ENCODE measurements around the gene VSTM2A. TPM values are rescaled to one million over a fixed set of nuclear protein-coding genes. Genes with fewer than 3 reads are reported as not detected.
"Not testable (repeated sequence)": the region's sequence is repeated elsewhere in the genome, so short reads cannot be mapped to it uniquely, and the experiment has no call there.

Gene VSTM2A, protein sequence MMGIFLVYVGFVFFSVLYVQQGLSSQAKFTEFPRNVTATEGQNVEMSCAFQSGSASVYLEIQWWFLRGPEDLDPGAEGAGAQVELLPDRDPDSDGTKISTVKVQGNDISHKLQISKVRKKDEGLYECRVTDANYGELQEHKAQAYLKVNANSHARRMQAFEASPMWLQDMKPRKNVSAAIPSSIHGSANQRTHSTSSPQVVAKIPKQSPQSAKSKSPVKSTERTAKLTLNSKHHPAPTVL
- total RNA-seq: 0.79 and 1.0 TPM in 2 replicates
- long read RNA-seq: 0 reads

- no peak within 1 kb of the TSS for H3K27ac Mint-ChIP-seq (ENCODE audit: unreplicated experiment)
- H3K4me1 Mint-ChIP-seq: peaks cover 26% of the 10 kb centered on the region
- peak; percentile 53 for DNase-seq (ENCODE audit: low read depth, low spot score)
- peak within 1 kb of the TSS; percentile 84 for H3K4me3 Mint-ChIP-seq
- TF ChIP-seq, protein P1, sequence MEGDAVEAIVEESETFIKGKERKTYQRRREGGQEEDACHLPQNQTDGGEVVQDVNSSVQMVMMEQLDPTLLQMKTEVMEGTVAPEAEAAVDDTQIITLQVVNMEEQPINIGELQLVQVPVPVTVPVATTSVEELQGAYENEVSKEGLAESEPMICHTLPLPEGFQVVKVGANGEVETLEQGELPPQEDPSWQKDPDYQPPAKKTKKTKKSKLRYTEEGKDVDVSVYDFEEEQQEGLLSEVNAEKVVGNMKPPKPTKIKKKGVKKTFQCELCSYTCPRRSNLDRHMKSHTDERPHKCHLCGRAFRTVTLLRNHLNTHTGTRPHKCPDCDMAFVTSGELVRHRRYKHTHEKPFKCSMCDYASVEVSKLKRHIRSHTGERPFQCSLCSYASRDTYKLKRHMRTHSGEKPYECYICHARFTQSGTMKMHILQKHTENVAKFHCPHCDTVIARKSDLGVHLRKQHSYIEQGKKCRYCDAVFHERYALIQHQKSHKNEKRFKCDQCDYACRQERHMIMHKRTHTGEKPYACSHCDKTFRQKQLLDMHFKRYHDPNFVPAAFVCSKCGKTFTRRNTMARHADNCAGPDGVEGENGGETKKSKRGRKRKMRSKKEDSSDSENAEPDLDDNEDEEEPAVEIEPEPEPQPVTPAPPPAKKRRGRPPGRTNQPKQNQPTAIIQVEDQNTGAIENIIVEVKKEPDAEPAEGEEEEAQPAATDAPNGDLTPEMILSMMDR (conservative IDR thresholded peaks at IDR 0.05): peak; percentile 44
- H3K9me3 Mint-ChIP-seq: no peaks in the 10 kb centered on the region
- H3K36me3 Mint-ChIP-seq (ENCODE audit: low read depth): no peaks in the 10 kb centered on the region
- peaks cover 89% of the 10 kb centered on the region for H3K27me3 Mint-ChIP-seq (ENCODE audit: low read depth)
These were observed at the start of gene VSTM2A for GRCh38 chr7:54541669-54542625. VSTM2A (plus strand) TSS chr7:54542375; CDS start chr7:54542731, 356 bp downstream.

DNA sequence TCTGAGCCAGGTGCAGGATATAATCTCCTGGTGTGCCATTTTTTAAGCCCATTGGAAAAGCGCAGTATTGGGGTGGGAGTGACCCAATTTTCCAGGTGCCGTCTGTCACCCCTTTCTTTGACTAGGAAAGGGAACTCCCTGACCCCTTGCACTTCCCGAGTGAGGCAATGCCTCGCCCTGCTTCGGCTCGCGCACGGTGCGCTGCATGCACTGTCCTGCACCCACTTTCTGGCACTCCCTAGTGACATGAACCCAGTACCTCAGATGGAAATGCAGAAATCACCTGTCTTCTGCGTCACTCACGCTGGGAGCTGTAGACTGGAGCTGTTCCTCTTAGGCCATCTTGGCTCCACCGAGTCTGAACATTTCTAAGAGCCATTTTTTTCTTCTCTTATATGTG is 37.6 kb upstream of the VSTM2A start:
- H3K4me1 Mint-ChIP-seq; H3K4me3 Mint-ChIP-seq; DNase-seq (ENCODE audit: low read depth, low spot score); H3K27me3 Mint-ChIP-seq (ENCODE audit: low read depth); H3K27ac Mint-ChIP-seq (ENCODE audit: unreplicated experiment); H3K36me3 Mint-ChIP-seq (ENCODE audit: low read depth); H3K9me3 Mint-ChIP-seq: not testable (repeated sequence)

GRCh38 chr7:54529568-54529967 is 12.6 kb upstream of the VSTM2A start:
- TF ChIP-seq, protein P1 (conservative IDR thresholded peaks at IDR 0.05): no peak
- H3K27me3 Mint-ChIP-seq (ENCODE audit: low read depth): no peaks in the 10 kb centered on the region
- H3K27ac Mint-ChIP-seq (ENCODE audit: unreplicated experiment): no peak overlapping the region
- no peaks in the 10 kb centered on the region for H3K36me3 Mint-ChIP-seq (ENCODE audit: low read depth)
- H3K4me3 Mint-ChIP-seq: no peak overlapping the region
- DNase-seq (ENCODE audit: low read depth, low spot score): no peak
- peaks cover 2% of the 10 kb centered on the region for H3K9me3 Mint-ChIP-seq
- H3K4me1 Mint-ChIP-seq: no peaks in the 10 kb centered on the region

GRCh38 chr7:54538122-54538521 is 4.1 kb upstream of the VSTM2A start:
- H3K9me3 Mint-ChIP-seq: no peaks in the 10 kb centered on the region

GRCh38 chr7:54543051-54543488 is 895 bp downstream of the VSTM2A start:
- TF ChIP-seq, protein P1 (conservative IDR thresholded peaks at IDR 0.05): no peak

More at GRCh38 chr7:54538122-54538521, 4.1 kb upstream of the VSTM2A start:
- H3K27ac Mint-ChIP-seq (ENCODE audit: unreplicated experiment): no peak overlapping the region
- peaks cover 17% of the 10 kb centered on the region for H3K4me1 Mint-ChIP-seq
- peaks cover 57% of the 10 kb centered on the region for H3K27me3 Mint-ChIP-seq (ENCODE audit: low read depth)
- no peaks in the 10 kb centered on the region for H3K36me3 Mint-ChIP-seq (ENCODE audit: low read depth)
- no peak overlapping the region for H3K4me3 Mint-ChIP-seq
- TF ChIP-seq, protein P1 (conservative IDR thresholded peaks at IDR 0.05): no peak
- no peak for DNase-seq (ENCODE audit: low read depth, low spot score)

More at GRCh38 chr7:54543051-54543488, 895 bp downstream of the VSTM2A start:
- Mint-ChIP-seq H3K27me3 (ENCODE audit: low read depth) (peaks cover 93% of the 10 kb centered on the region), H3K27ac (ENCODE audit: unreplicated experiment) (no peak overlapping the region), H3K4me1 (peaks cover 26% of the 10 kb centered on the region), H3K9me3 (no peaks in the 10 kb centered on the region), H3K36me3 (ENCODE audit: low read depth) (no peaks in the 10 kb centered on the region), H3K4me3 (peak overlapping the region; percentile 77)
- peak; percentile 18 for DNase-seq (ENCODE audit: low read depth, low spot score)
